ENCODE results near the gene PIP4K2B. TPM values are rescaled to one million over a fixed set of nuclear protein-coding genes. Genes with fewer than 3 reads are reported as not detected.
A peak's percentile ranks its signal among the peaks of the same experiment; 100 is the strongest.

PIP4K2B gene
- total RNA-seq, 4 donors from 2014 or later, result 14.4 to 32.6 (median 24.1) TPM

GRCh38 chr17:38733282-38733981 lies 65.9 kb downstream of the PIP4K2B start:
- H3K27me3 ChIP-seq, result no peaks in the 10 kb centered on the region
- no peaks in the 10 kb centered on the region for H3K9me3 ChIP-seq
- peak overlapping the region in 1 of 4 donors; percentile 93 for H3K27ac ChIP-seq
- intact Hi-C loops (cut with DNase I), result no loop called here
- peaks cover 19 to 69% (median 23%) of the 10 kb centered on the region in 3 donors for H3K4me1 ChIP-seq
- TF ChIP-seq CTCF (IDR thresholded peaks at IDR 0.05), result no peak
- no peak for TF ChIP-seq POLR2A (IDR thresholded peaks at IDR 0.05)
- peaks cover 7 to 59% (median 9%) of the 10 kb centered on the region in 3 donors for H3K36me3 ChIP-seq
- DNase-seq, result no peak
- WGBS, 2 donors, result 80 to 85% methylated on average over 3 to 8 of the region's 9 CpGs
- no peak overlapping the region for H3K4me3 ChIP-seq

- intact Hi-C loops (cut with DNase I), result no loop called here
Observed at GRCh38 chr17:38732376-38733281, 66.7 kb downstream of the PIP4K2B start.

GRCh38 chr17:38731526-38732294 lies 67.6 kb downstream of the PIP4K2B start:
- H3K9me3 ChIP-seq, result no peaks in the 10 kb centered on the region
- peaks cover 19 to 83% (median 24%) of the 10 kb centered on the region in 3 donors for H3K4me1 ChIP-seq
- peaks cover 7 to 43% (median 8%) of the 10 kb centered on the region in 3 donors for H3K36me3 ChIP-seq
- no peaks in the 10 kb centered on the region for H3K27me3 ChIP-seq
- H3K4me3 ChIP-seq, result peak overlapping the region in 3 of 4 donors; percentile 78 to 93 (median 83)
- intact Hi-C loops (cut with DNase I), result no loop called here
- TF ChIP-seq CTCF (IDR thresholded peaks at IDR 0.05), result no peak
- peak overlapping the region; percentile 79 to 94 (median 90) for H3K27ac ChIP-seq
- no peak for DNase-seq
- WGBS, 2 donors, result 65 to 78% methylated on average over 5 to 8 of the region's 8 CpGs

More at GRCh38 chr17:38732376-38733281, 66.7 kb downstream of the PIP4K2B start:
- no peaks in the 10 kb centered on the region for H3K27me3 ChIP-seq
- H3K4me3 ChIP-seq, result no peak overlapping the region
- no peak for DNase-seq
- no peaks in the 10 kb centered on the region for H3K9me3 ChIP-seq
- WGBS, 2 donors, result 34 to 54% methylated on average over 4 of the region's 7 CpGs
- peaks cover 7 to 51% (median 8%) of the 10 kb centered on the region in 3 donors for H3K36me3 ChIP-seq
- peak overlapping the region in 2 of 4 donors; percentile 87 to 93 for H3K27ac ChIP-seq
- no peak for TF ChIP-seq POLR2A (IDR thresholded peaks at IDR 0.05)
- no peak for TF ChIP-seq CTCF (IDR thresholded peaks at IDR 0.05)
- peaks cover 19 to 77% (median 24%) of the 10 kb centered on the region in 3 donors for H3K4me1 ChIP-seq

GRCh38 chr17:38730526-38731379 lies 68.6 kb downstream of the PIP4K2B start:
- Histone ChIP-seq H3K36me3 (peaks cover 7 to 38% (median 8%) of the 10 kb centered on the region in 3 donors), H3K4me1 (peaks cover 19 to 83% (median 24%) of the 10 kb centered on the region in 3 donors), H3K9me3 (no peaks in the 10 kb centered on the region), H3K27me3 (no peaks in the 10 kb centered on the region), H3K27ac (peak overlapping the region; percentile 79 to 94 (median 90)), H3K4me3 (peak overlapping the region; percentile 64 to 93 (median 80))
- intact Hi-C loops (cut with DNase I), result no loop called here
- DNase-seq, result no peak
- no peak for TF ChIP-seq POLR2A (IDR thresholded peaks at IDR 0.05)
- no peak for TF ChIP-seq CTCF (IDR thresholded peaks at IDR 0.05)
- 4 to 13% methylated on average over 16 to 24 of the region's 27 CpGs for WGBS, 2 donors

Measured in esophagus squamous epithelium (tissue), 5 donors.